ENCODE data around the gene CALR.

CALR gene

GRCh38 chr19:12924621-12925310 lies 13.6 kb upstream of the CALR start:
- H3K79me2 ChIP-seq (ENCODE audit: control insufficient read depth, insufficient read depth, low read length) = no peaks in the 10 kb centered on the region
- H3K4me3 ChIP-seq (ENCODE audit: low read length) = no peak overlapping the region
- no peak overlapping the region for H2BK5ac ChIP-seq (ENCODE audit: low read length)
- H3K27ac ChIP-seq (ENCODE audit: low read depth, low read length) = no peak overlapping the region
- no peak overlapping the region for H3K23ac ChIP-seq (ENCODE audit: low read length)
- H3K4me1 ChIP-seq (ENCODE audit: control insufficient read depth, low read depth, low read length) = no peaks in the 10 kb centered on the region
- no peaks in the 10 kb centered on the region for H3K27me3 ChIP-seq (ENCODE audit: insufficient read depth, low read length, poor library complexity)
- H3K4ac ChIP-seq (ENCODE audit: low read depth, low read length) = no peak overlapping the region
- H3K18ac ChIP-seq (ENCODE audit: low read length) = no peak overlapping the region
- H2BK15ac ChIP-seq (replicated peaks; ENCODE audit: low read depth) = no peak overlapping the region
- no peak overlapping the region for H4K8ac ChIP-seq (ENCODE audit: low read depth, low read length)
- H2AK5ac ChIP-seq (ENCODE audit: low read length) = no peak overlapping the region
- peaks cover 18% of the 10 kb centered on the region for H3K36me3 ChIP-seq (ENCODE audit: control insufficient read depth, insufficient read depth, low read length)
- WGBS (ENCODE audit: extremely low coverage, insufficient coverage, low lambda C conversion rate) = no CpG with 5 or more reads among the region's 29 CpGs
- no peak overlapping the region for H3K56ac ChIP-seq (ENCODE audit: low read length)
- H4K5ac ChIP-seq (ENCODE audit: low read length) = no peak overlapping the region
- no peaks in the 10 kb centered on the region for H3K79me1 ChIP-seq (ENCODE audit: low read length)
- no peak overlapping the region for H3K4me2 ChIP-seq (ENCODE audit: low read length)
- no peak for DNase-seq
- no peak overlapping the region for H2BK120ac ChIP-seq (ENCODE audit: low read depth, low read length)
- H3K9ac ChIP-seq (ENCODE audit: low read length) = no peak overlapping the region

- no peak overlapping the region for H2BK120ac ChIP-seq (ENCODE audit: low read depth, low read length)
- H3K27me3 ChIP-seq (ENCODE audit: insufficient read depth, low read length, poor library complexity) = no peaks in the 10 kb centered on the region
- no peak overlapping the region for H3K18ac ChIP-seq (ENCODE audit: low read length)
- no peak for DNase-seq
- H2BK15ac ChIP-seq (replicated peaks; ENCODE audit: low read depth) = no peak overlapping the region
- H3K23ac ChIP-seq (ENCODE audit: low read length) = no peak overlapping the region
- H3K36me3 ChIP-seq (ENCODE audit: control insufficient read depth, insufficient read depth, low read length) = peaks cover 10% of the 10 kb centered on the region
- no CpG with 5 or more reads among the region's 19 CpGs for WGBS (ENCODE audit: extremely low coverage, insufficient coverage, low lambda C conversion rate)
- peaks cover 2% of the 10 kb centered on the region for H3K4me1 ChIP-seq (ENCODE audit: control insufficient read depth, low read depth, low read length)
- no peak overlapping the region for H2AK5ac ChIP-seq (ENCODE audit: low read length)
- H3K9ac ChIP-seq (ENCODE audit: low read length) = no peak overlapping the region
- H3K4ac ChIP-seq (ENCODE audit: low read depth, low read length) = no peak overlapping the region
- no peak overlapping the region for H4K8ac ChIP-seq (ENCODE audit: low read depth, low read length)
- no peak overlapping the region for H2BK5ac ChIP-seq (ENCODE audit: low read length)
- peaks cover 11% of the 10 kb centered on the region for H3K79me1 ChIP-seq (ENCODE audit: low read length)
- no peak overlapping the region for H3K56ac ChIP-seq (ENCODE audit: low read length)
- no peak overlapping the region for H3K27ac ChIP-seq (ENCODE audit: low read depth, low read length)
- H3K4me2 ChIP-seq (ENCODE audit: low read length) = no peak overlapping the region
- H4K5ac ChIP-seq (ENCODE audit: low read length) = no peak overlapping the region
- peaks cover 16% of the 10 kb centered on the region for H3K79me2 ChIP-seq (ENCODE audit: control insufficient read depth, insufficient read depth, low read length)
- H3K4me3 ChIP-seq (ENCODE audit: low read length) = no peak overlapping the region
Measured at GRCh38 chr19:12930002-12930645, 8.3 kb upstream of the CALR start.

GRCh38 chr19:12932392-12933286 lies 5.8 kb upstream of the CALR start:
- H3K9ac ChIP-seq (ENCODE audit: low read length) = peak overlapping the region; percentile 98
- H3K23ac ChIP-seq (ENCODE audit: low read length) = peak overlapping the region; percentile 98
- peak overlapping the region; percentile 80 for H3K4me2 ChIP-seq (ENCODE audit: low read length)
- peaks cover 2% of the 10 kb centered on the region for H3K4me1 ChIP-seq (ENCODE audit: control insufficient read depth, low read depth, low read length)
- H3K79me2 ChIP-seq (ENCODE audit: control insufficient read depth, insufficient read depth, low read length) = peaks cover 16% of the 10 kb centered on the region
- H2BK120ac ChIP-seq (ENCODE audit: low read depth, low read length) = no peak overlapping the region
- peak overlapping the region; percentile 99 for H3K56ac ChIP-seq (ENCODE audit: low read length)
- DNase-seq = no peak
- no CpG with 5 or more reads among the region's 16 CpGs for WGBS (ENCODE audit: extremely low coverage, insufficient coverage, low lambda C conversion rate)
- no peak overlapping the region for H3K18ac ChIP-seq (ENCODE audit: low read length)
- no peak overlapping the region for H4K5ac ChIP-seq (ENCODE audit: low read length)
- H3K79me1 ChIP-seq (ENCODE audit: low read length) = peaks cover 11% of the 10 kb centered on the region
- H3K27ac ChIP-seq (ENCODE audit: low read depth, low read length) = no peak overlapping the region
- H3K4ac ChIP-seq (ENCODE audit: low read depth, low read length) = peak overlapping the region; percentile 71
- H2AK5ac ChIP-seq (ENCODE audit: low read length) = no peak overlapping the region
- H2BK5ac ChIP-seq (ENCODE audit: low read length) = no peak overlapping the region
- no peak overlapping the region for H2BK15ac ChIP-seq (replicated peaks; ENCODE audit: low read depth)
- H3K36me3 ChIP-seq (ENCODE audit: control insufficient read depth, insufficient read depth, low read length) = peaks cover 5% of the 10 kb centered on the region
- H3K27me3 ChIP-seq (ENCODE audit: insufficient read depth, low read length, poor library complexity) = no peaks in the 10 kb centered on the region
- H3K4me3 ChIP-seq (ENCODE audit: low read length) = peak overlapping the region; percentile 94
- no peak overlapping the region for H4K8ac ChIP-seq (ENCODE audit: low read depth, low read length)

GRCh38 chr19:12933287-12934072 lies 4.9 kb upstream of the CALR start, which contains the start of gene FARSA:
TSS of gene FARSA (minus strand) at chr19:12933711. CDS start at chr19:12933696, 15 bp downstream.
- no peak within 1 kb of the TSS for H3K27ac ChIP-seq (ENCODE audit: low read depth, low read length)
- H3K79me2 ChIP-seq (ENCODE audit: control insufficient read depth, insufficient read depth, low read length) = peaks cover 16% of the 10 kb centered on the region
- no peaks in the 10 kb centered on the region for H3K27me3 ChIP-seq (ENCODE audit: insufficient read depth, low read length, poor library complexity)
- H4K8ac ChIP-seq (ENCODE audit: low read depth, low read length) = no peak within 1 kb of the TSS
- no peak within 1 kb of the TSS for H2BK120ac ChIP-seq (ENCODE audit: low read depth, low read length)
- peak within 1 kb of the TSS; percentile 94 for H3K4me3 ChIP-seq (ENCODE audit: low read length)
- peak within 1 kb of the TSS; percentile 80 for H3K4me2 ChIP-seq (ENCODE audit: low read length)
- peak within 1 kb of the TSS; percentile 47 for H4K5ac ChIP-seq (ENCODE audit: low read length)
- H3K23ac ChIP-seq (ENCODE audit: low read length) = peak within 1 kb of the TSS; percentile 98
- H3K4me1 ChIP-seq (ENCODE audit: control insufficient read depth, low read depth, low read length) = peaks cover 2% of the 10 kb centered on the region
- H2BK5ac ChIP-seq (ENCODE audit: low read length) = peak within 1 kb of the TSS; percentile 43
- no peak within 1 kb of the TSS for H2AK5ac ChIP-seq (ENCODE audit: low read length)
- peak within 1 kb of the TSS; percentile 98 for H3K9ac ChIP-seq (ENCODE audit: low read length)
- H3K56ac ChIP-seq (ENCODE audit: low read length) = peak within 1 kb of the TSS; percentile 99
- H3K4ac ChIP-seq (ENCODE audit: low read depth, low read length) = peak within 1 kb of the TSS; percentile 71
- peaks cover 11% of the 10 kb centered on the region for H3K79me1 ChIP-seq (ENCODE audit: low read length)
- peak within 1 kb of the TSS; percentile 5 for H3K18ac ChIP-seq (ENCODE audit: low read length)
- no CpG with 5 or more reads among the region's 51 CpGs for WGBS (ENCODE audit: extremely low coverage, insufficient coverage, low lambda C conversion rate)
- H2BK15ac ChIP-seq (replicated peaks; ENCODE audit: low read depth) = no peak within 1 kb of the TSS
- peaks cover 3% of the 10 kb centered on the region for H3K36me3 ChIP-seq (ENCODE audit: control insufficient read depth, insufficient read depth, low read length)
- DNase-seq = peak; percentile 94

- peaks cover 2% of the 10 kb centered on the region for H3K36me3 ChIP-seq (ENCODE audit: control insufficient read depth, insufficient read depth, low read length)
- no peak overlapping the region for H3K4me2 ChIP-seq (ENCODE audit: low read length)
- no peak overlapping the region for H3K9ac ChIP-seq (ENCODE audit: low read length)
- H3K18ac ChIP-seq (ENCODE audit: low read length) = no peak overlapping the region
- no peak overlapping the region for H4K5ac ChIP-seq (ENCODE audit: low read length)
- peaks cover 32% of the 10 kb centered on the region for H3K79me2 ChIP-seq (ENCODE audit: control insufficient read depth, insufficient read depth, low read length)
- no peak overlapping the region for H3K4me3 ChIP-seq (ENCODE audit: low read length)
- H2AK5ac ChIP-seq (ENCODE audit: low read length) = no peak overlapping the region
- H4K8ac ChIP-seq (ENCODE audit: low read depth, low read length) = no peak overlapping the region
- H2BK120ac ChIP-seq (ENCODE audit: low read depth, low read length) = no peak overlapping the region
- no peak overlapping the region for H3K27ac ChIP-seq (ENCODE audit: low read depth, low read length)
- no peaks in the 10 kb centered on the region for H3K27me3 ChIP-seq (ENCODE audit: insufficient read depth, low read length, poor library complexity)
- H2BK5ac ChIP-seq (ENCODE audit: low read length) = no peak overlapping the region
- no peak overlapping the region for H2BK15ac ChIP-seq (replicated peaks; ENCODE audit: low read depth)
- peaks cover 3% of the 10 kb centered on the region for H3K4me1 ChIP-seq (ENCODE audit: control insufficient read depth, low read depth, low read length)
- no peak overlapping the region for H3K23ac ChIP-seq (ENCODE audit: low read length)
- DNase-seq = no peak
- no CpG with 5 or more reads among the region's 10 CpGs for WGBS (ENCODE audit: extremely low coverage, insufficient coverage, low lambda C conversion rate)
- H3K4ac ChIP-seq (ENCODE audit: low read depth, low read length) = no peak overlapping the region
- H3K56ac ChIP-seq (ENCODE audit: low read length) = no peak overlapping the region
- peaks cover 15% of the 10 kb centered on the region for H3K79me1 ChIP-seq (ENCODE audit: low read length)
Measured at GRCh38 chr19:12935071-12935470, 3.3 kb upstream of the CALR start.
